Activated CD4-positive, alpha-beta memory T cell treated with anti-CD3 and anti-CD28 coated beads for 36 hours (primary cell): ENCODE data around the gene NADK. TPM values are rescaled to one million over a fixed set of nuclear protein-coding genes. Genes with fewer than 3 reads are reported as not detected.

Experiments used
- CTCF ChIA-PET: fragments of 350-600 bp; sonication (Branson Sonifier 250); formaldehyde crosslinking; loops from one replicate; lab custom pipeline; 2021; ENCODE audit warnings: antibody characterized with exemption, inconsistent platforms; lab: Charles Lee
- POLR2A ChIA-PET: fragments of 350-600 bp; sonication (Branson Sonifier 250); formaldehyde crosslinking; loops from one replicate; lab custom pipeline; 2021; ENCODE audit warnings: antibody characterized with exemption; lab: Charles Lee
- DNase-seq: peaks from one replicate; pipeline ENCODE4 v3.0.0-alpha.2; 2020
- H3K27ac Mint-ChIP-seq: one replicate; pipeline ENCODE4 v1.8.0; 2021; ENCODE audit warnings: mixed read lengths
- H3K27me3 Mint-ChIP-seq: one replicate; pipeline ENCODE4 v1.8.0; 2021; ENCODE audit warnings: mixed read lengths
- H3K36me3 Mint-ChIP-seq: one replicate; pipeline ENCODE4 v1.8.0; 2021; ENCODE audit warnings: mixed read lengths
- H3K4me1 Mint-ChIP-seq: one replicate; pipeline ENCODE4 v1.8.0; 2021; ENCODE audit warnings: low read depth, mixed read lengths
- H3K4me3 Mint-ChIP-seq: one replicate; pipeline ENCODE4 v1.8.0; 2021; ENCODE audit warnings: mild to moderate bottlenecking, mixed read lengths
- H3K9me3 Mint-ChIP-seq: one replicate; pipeline ENCODE4 v1.8.0; 2021; ENCODE audit warnings: mixed read lengths
- intact Hi-C: fragments of 100-400 bp; cut with micrococcal nuclease; formaldehyde crosslinking; loops from one replicate; pipeline ENCODE4 v1.15.1; 2023
- total RNA-seq, 2 experiments: library from RNA; stranded (reverse); gene quantifications; one replicate each; pipeline ENCODE4 v1.2.3, GENCODE V29; 2021

NADK gene
- total RNA-seq, 2 experiments from 2014 or later = 56.2 to 57.4 TPM

- CTCF ChIA-PET = interaction anchor here (2.4 kb wide), 1 partner anchor 102 kb away, joined by 6 read pairs; no protein-coding TSS in a partner anchor
- DNase-seq = no peak
- POLR2A ChIA-PET = no interaction called here
- Mint-ChIP-seq H3K36me3 (peaks cover 30% of the 10 kb centered on the region), H3K4me1 (peaks cover 10% of the 10 kb centered on the region), H3K4me3 (no peak overlapping the region), H3K27me3 (no peaks in the 10 kb centered on the region), H3K27ac (no peak overlapping the region), H3K9me3 (no peaks in the 10 kb centered on the region)
- intact Hi-C loops = no loop called here
These were observed 26.0 kb upstream of the NADK start for GRCh38 chr1:1804301-1804700.

- intact Hi-C loops = no loop called here
- H3K4me1 Mint-ChIP-seq = peaks cover 8% of the 10 kb centered on the region
- ChIA-PET CTCF (interaction anchor here (2.4 kb wide), 1 partner anchor 103 kb away, joined by 6 read pairs; no protein-coding TSS in a partner anchor), POLR2A (no interaction called here)
- no peaks in the 10 kb centered on the region for H3K27me3 Mint-ChIP-seq
- no peak overlapping the region for H3K4me3 Mint-ChIP-seq
- H3K36me3 Mint-ChIP-seq = peaks cover 28% of the 10 kb centered on the region
- DNase-seq = no peak
- H3K9me3 Mint-ChIP-seq = no peaks in the 10 kb centered on the region
- peak overlapping the region; percentile 31 for H3K27ac Mint-ChIP-seq
These were observed 24.6 kb upstream of the NADK start for GRCh38 chr1:1802871-1803270.

GRCh38 chr1:1799716-1800115, 21.4 kb upstream of the NADK start:
- peaks cover 34% of the 10 kb centered on the region for H3K36me3 Mint-ChIP-seq
- peak overlapping the region; percentile 26 for H3K27ac Mint-ChIP-seq
- H3K9me3 Mint-ChIP-seq = no peaks in the 10 kb centered on the region
- peaks cover 10% of the 10 kb centered on the region for H3K4me1 Mint-ChIP-seq
- H3K4me3 Mint-ChIP-seq = no peak overlapping the region
- ChIA-PET CTCF (no interaction called here), POLR2A (no interaction called here)
- no peak for DNase-seq
- H3K27me3 Mint-ChIP-seq = no peaks in the 10 kb centered on the region
- intact Hi-C loops = no loop called here

GRCh38 chr1:1797731-1798341, 19.6 kb upstream of the NADK start:
- H3K36me3 Mint-ChIP-seq = peaks cover 35% of the 10 kb centered on the region
- ChIA-PET POLR2A (no interaction called here), CTCF (interaction anchor here (1.4 kb wide), 1 partner anchor 108 kb away, joined by 5 read pairs; no protein-coding TSS in a partner anchor)
- no peak for DNase-seq
- H3K9me3 Mint-ChIP-seq = no peaks in the 10 kb centered on the region
- peaks cover 7% of the 10 kb centered on the region for H3K4me1 Mint-ChIP-seq
- peak overlapping the region; percentile 65 for H3K27ac Mint-ChIP-seq
- H3K4me3 Mint-ChIP-seq = no peak overlapping the region
- H3K27me3 Mint-ChIP-seq = no peaks in the 10 kb centered on the region
- intact Hi-C loops = no loop called here

- no peak overlapping the region for H3K27ac Mint-ChIP-seq
- H3K4me3 Mint-ChIP-seq = no peak overlapping the region
- H3K4me1 Mint-ChIP-seq = peaks cover 2% of the 10 kb centered on the region
- POLR2A ChIA-PET = no interaction called here
- H3K9me3 Mint-ChIP-seq = no peaks in the 10 kb centered on the region
- CTCF ChIA-PET = interaction anchor here (0.7 kb wide), 1 partner anchor 13 kb away, joined by 5 read pairs; no protein-coding TSS in a partner anchor
- intact Hi-C loops = no loop called here
- no peaks in the 10 kb centered on the region for H3K27me3 Mint-ChIP-seq
- no peak for DNase-seq
- H3K36me3 Mint-ChIP-seq = peaks cover 33% of the 10 kb centered on the region
These were observed 18.2 kb upstream of the NADK start for GRCh38 chr1:1796466-1796865.

GRCh38 chr1:1794999-1795398, 16.7 kb upstream of the NADK start:
- DNase-seq = no peak
- Mint-ChIP-seq H3K27me3 (no peaks in the 10 kb centered on the region), H3K4me3 (no peak overlapping the region), H3K27ac (no peak overlapping the region), H3K9me3 (no peaks in the 10 kb centered on the region), H3K4me1 (peaks cover 2% of the 10 kb centered on the region), H3K36me3 (peaks cover 32% of the 10 kb centered on the region)
- POLR2A ChIA-PET = no interaction called here
- CTCF ChIA-PET = no interaction called here
- intact Hi-C loops = no loop called here

GRCh38 chr1:1793481-1794244, 15.4 kb upstream of the NADK start:
- Mint-ChIP-seq H3K27me3 (no peaks in the 10 kb centered on the region), H3K4me1 (peaks cover 2% of the 10 kb centered on the region), H3K9me3 (no peaks in the 10 kb centered on the region), H3K4me3 (no peak overlapping the region), H3K36me3 (peaks cover 41% of the 10 kb centered on the region), H3K27ac (peak overlapping the region; percentile 16)
- CTCF ChIA-PET = interaction anchor here (1.1 to 1.7 kb wide), 2 partner anchors 112 to 115 kb away, joined by 3 to 4 read pairs; no protein-coding TSS in a partner anchor
- POLR2A ChIA-PET = no interaction called here
- intact Hi-C loops = no loop called here
- DNase-seq = no peak

GRCh38 chr1:1788646-1789431, 10.6 kb upstream of the NADK start:
- H3K4me3 Mint-ChIP-seq = no peak overlapping the region
- CTCF ChIA-PET = interaction anchor here (0.7 to 1.4 kb wide), 6 partner anchors 9 to 120 kb away, joined by 3 to 9 read pairs (median 4); no protein-coding TSS in a partner anchor
- H3K27ac Mint-ChIP-seq = no peak overlapping the region
- H3K27me3 Mint-ChIP-seq = no peaks in the 10 kb centered on the region
- intact Hi-C loops = no loop called here
- peak; percentile 42 for DNase-seq
- peaks cover 2% of the 10 kb centered on the region for H3K4me1 Mint-ChIP-seq
- H3K9me3 Mint-ChIP-seq = no peaks in the 10 kb centered on the region
- H3K36me3 Mint-ChIP-seq = peaks cover 45% of the 10 kb centered on the region
- POLR2A ChIA-PET = interaction anchor here (0.8 kb wide), 1 partner anchor 121 kb away, joined by 3 read pairs; no protein-coding TSS in a partner anchor

GRCh38 chr1:1788136-1788535, 9.9 kb upstream of the NADK start:
- ChIA-PET CTCF (interaction anchor here (1.2 to 1.4 kb wide), 2 partner anchors 8 to 121 kb away, joined by 5 to 9 read pairs; no protein-coding TSS in a partner anchor), POLR2A (no interaction called here)
- no peaks in the 10 kb centered on the region for H3K27me3 Mint-ChIP-seq
- intact Hi-C loops = no loop called here
- no peak for DNase-seq
- H3K4me1 Mint-ChIP-seq = peaks cover 7% of the 10 kb centered on the region
- H3K9me3 Mint-ChIP-seq = no peaks in the 10 kb centered on the region
- H3K27ac Mint-ChIP-seq = no peak overlapping the region
- no peak overlapping the region for H3K4me3 Mint-ChIP-seq
- H3K36me3 Mint-ChIP-seq = peaks cover 40% of the 10 kb centered on the region

- Mint-ChIP-seq H3K9me3 (no peaks in the 10 kb centered on the region), H3K4me3 (no peak overlapping the region), H3K4me1 (peaks cover 13% of the 10 kb centered on the region), H3K27ac (no peak overlapping the region), H3K36me3 (peaks cover 34% of the 10 kb centered on the region), H3K27me3 (no peaks in the 10 kb centered on the region)
- ChIA-PET POLR2A (no interaction called here), CTCF (interaction anchor here (3.4 kb wide), 1 partner anchor 119 kb away, joined by 11 read pairs; no protein-coding TSS in a partner anchor)
- DNase-seq = no peak
- intact Hi-C loops = no loop called here
These were observed 8.8 kb upstream of the NADK start for GRCh38 chr1:1786836-1787605.

- intact Hi-C loops = no loop called here
- Mint-ChIP-seq H3K27ac (peak overlapping the region; percentile 18), H3K27me3 (no peaks in the 10 kb centered on the region), H3K4me3 (no peak overlapping the region), H3K4me1 (peaks cover 26% of the 10 kb centered on the region), H3K9me3 (no peaks in the 10 kb centered on the region), H3K36me3 (peaks cover 30% of the 10 kb centered on the region)
- ChIA-PET CTCF (interaction anchor here (3.4 kb wide), 1 partner anchor 121 kb away, joined by 11 read pairs; no protein-coding TSS in a partner anchor), POLR2A (no interaction called here)
- no peak for DNase-seq
These were observed 7.4 kb upstream of the NADK start for GRCh38 chr1:1785666-1786065.
